COLO829 (cell line): ENCODE results near the gene CANT1.

Source experiments
- DNase-seq: peaks from one replicate; pipeline ENCODE4 v3.0.0; 2012; ENCODE audit warnings: low spot score

The CANT1 gene

GRCh38 chr17:79008666-79009387 is 737 bp downstream of the CANT1 start:
- DNase-seq = no peak

DNA sequence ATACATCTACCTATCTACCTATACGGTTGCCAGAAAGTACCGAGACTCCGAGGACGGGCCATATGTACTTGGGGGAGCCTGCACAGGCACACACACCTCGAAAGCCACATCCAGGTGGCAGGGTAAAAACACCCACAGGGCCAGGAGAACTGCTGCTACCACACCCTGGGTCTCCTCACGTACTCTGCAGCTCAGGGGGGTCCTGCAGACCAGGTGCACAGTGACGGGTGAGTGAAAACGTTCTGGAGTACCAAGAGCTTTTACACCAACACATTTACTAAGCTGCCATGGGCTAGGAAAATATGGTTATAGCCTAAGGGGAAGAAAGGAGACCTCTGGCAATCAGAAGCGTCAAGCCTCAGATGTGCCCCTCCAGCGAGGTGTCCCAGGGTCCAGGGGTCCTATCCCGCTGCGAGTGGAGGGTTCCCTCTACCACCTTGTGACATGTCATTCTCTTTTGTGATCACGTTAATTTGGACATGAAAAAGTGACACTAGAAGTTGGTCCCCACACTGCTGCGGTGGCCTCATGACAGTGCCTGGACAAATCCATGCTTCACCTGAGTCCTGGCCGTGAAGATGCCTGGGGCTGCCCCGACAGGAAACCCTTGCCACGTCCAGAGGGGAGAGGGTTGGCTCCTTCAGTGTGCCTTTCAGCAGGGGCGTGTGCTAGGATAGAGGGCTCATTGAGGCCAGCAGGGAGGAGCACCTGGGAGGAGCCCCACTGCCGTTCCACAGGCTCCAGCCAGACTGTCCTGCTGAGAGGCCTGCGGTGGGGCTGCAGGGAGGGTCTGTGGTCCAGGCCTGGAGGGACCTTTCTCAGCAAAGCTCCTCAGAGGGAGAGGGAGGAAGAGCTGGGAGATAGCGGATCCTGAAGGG is 1.8 kb downstream of the CANT1 start:
- DNase-seq = no peak

GRCh38 chr17:79006794-79007503 is 2.6 kb downstream of the CANT1 start:
- DNase-seq = no peak

GRCh38 chr17:79006046-79006445 is 3.5 kb downstream of the CANT1 start:
- no peak for DNase-seq

GRCh38 chr17:79005063-79005861 is 4.3 kb downstream of the CANT1 start:
- no peak for DNase-seq

DNA sequence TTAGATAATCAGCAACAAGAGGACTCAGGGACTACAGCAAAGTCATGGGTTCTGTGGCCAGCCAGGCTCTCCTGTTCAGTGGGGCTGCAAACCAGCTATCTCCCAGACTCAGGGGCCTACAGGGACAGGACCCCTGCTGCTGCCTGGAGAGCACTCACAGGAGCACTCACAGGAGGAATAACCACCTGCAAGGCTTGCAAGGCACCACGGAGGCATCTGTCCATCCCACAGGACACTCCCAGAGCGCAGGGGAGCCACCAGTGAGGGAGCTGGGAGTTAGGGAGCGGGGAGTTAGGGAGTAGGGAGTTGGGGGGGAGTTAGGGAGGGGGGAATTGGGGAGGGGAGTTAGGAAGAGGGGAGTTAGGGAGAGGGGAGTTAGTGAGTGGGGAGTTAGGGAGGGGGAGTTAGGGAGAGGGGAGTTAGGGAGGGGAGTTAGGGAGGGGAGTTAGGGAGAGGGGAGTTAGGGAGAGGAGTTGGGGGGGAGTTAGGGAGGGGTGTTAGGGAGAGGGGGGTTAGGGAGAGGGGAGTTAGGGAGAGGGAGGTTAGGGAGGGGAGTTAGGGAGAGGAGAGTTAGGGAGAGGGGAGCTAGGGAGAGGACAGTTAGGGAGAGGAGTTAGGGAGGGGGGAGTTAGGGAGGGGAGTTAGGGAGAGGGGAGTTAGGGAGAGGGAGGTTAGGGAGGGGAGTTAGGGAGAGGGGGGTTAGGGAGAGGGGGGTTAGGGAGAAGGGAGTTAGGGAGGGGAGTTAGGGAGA is 5.7 kb downstream of the CANT1 start:
- no peak for DNase-seq

- no peak for DNase-seq
These were observed 6.6 kb downstream of the CANT1 start for GRCh38 chr17:79002796-79003593.

DNA sequence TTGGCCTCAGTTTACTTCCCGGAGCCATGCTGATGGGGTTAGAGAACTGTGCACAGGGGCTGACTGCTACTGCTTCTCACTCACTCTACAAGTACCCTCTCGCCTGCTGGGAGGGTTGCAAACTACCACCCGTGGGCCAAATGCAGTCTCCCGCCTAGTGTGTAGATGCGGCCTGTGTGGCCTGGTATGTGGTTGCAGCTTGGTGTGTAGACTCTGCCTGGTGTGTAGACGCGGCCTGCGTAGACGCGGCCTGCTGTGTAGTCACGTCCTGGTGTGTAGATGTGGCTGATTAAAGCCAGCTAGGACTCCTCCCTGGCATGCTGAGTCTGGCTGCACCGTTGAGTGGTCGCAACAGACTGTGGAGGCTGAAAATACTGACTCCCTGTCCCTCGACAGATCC is 7.3 kb downstream of the CANT1 start:
- DNase-seq = no peak

- no peak for DNase-seq
These were observed 8.2 kb downstream of the CANT1 start for GRCh38 chr17:79001190-79002020.

GRCh38 chr17:79000396-79001189 is 9.0 kb downstream of the CANT1 start:
- no peak for DNase-seq

DNA sequence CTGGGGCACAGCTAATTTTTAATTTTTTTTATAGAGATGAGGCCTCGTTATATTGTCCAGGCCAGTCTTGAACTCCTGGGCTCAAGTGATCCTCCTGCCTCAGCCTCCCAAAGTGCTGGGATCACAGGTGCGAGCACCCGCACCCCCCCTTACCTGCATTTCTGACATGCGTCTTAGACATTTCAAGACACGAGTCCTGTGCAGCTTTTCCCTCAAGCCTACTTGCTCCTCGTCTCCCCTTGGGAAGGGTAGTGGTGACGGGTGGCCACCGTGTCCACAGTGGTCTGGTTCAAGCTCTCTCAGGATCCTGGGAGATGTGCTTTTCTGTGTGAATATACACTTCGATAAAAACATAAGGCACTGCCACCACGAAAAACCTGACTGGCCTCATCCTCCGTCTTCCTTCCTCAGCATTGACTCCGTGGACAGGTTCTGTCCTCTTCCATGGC is 9.6 kb downstream of the CANT1 start:
- no peak for DNase-seq

GRCh38 chr17:78999056-78999768 is 10.4 kb downstream of the CANT1 start:
- no peak for DNase-seq

GRCh38 chr17:78998311-78999055 is 11.1 kb downstream of the CANT1 start:
- DNase-seq = no peak

GRCh38 chr17:78997881-78998280 is 11.7 kb downstream of the CANT1 start:
- no peak for DNase-seq

- DNase-seq = no peak
These were observed 12.3 kb downstream of the CANT1 start for GRCh38 chr17:78997231-78997741.

GRCh38 chr17:78996781-78997201 is 12.8 kb downstream of the CANT1 start:
- DNase-seq = no peak
